ENCODE results near the gene RBM22.
A peak's percentile ranks its signal among the peaks of the same experiment; 100 is the strongest.

RBM22 gene

GRCh38 chr5:150672237-150672883, 28.5 kb downstream of the RBM22 start:
- DNase-seq (ENCODE audit: low spot score), result peak; percentile 23

GRCh38 chr5:150671509-150672236, 29.2 kb downstream of the RBM22 start:
- DNase-seq (ENCODE audit: low spot score), result no peak

- no peak for DNase-seq (ENCODE audit: low spot score)
These were observed 29.9 kb downstream of the RBM22 start for GRCh38 chr5:150670948-150671310.

GRCh38 chr5:150670275-150670947, 30.5 kb downstream of the RBM22 start:
- DNase-seq (ENCODE audit: low spot score), result no peak

- no peak for DNase-seq (ENCODE audit: low spot score)
These were observed 35.8 kb downstream of the RBM22 start for GRCh38 chr5:150665044-150665443.

- DNase-seq (ENCODE audit: low spot score), result no peak
These were observed 36.9 kb downstream of the RBM22 start for GRCh38 chr5:150663936-150664335.

GRCh38 chr5:150662731-150663516, 37.9 kb downstream of the RBM22 start:
- DNase-seq (ENCODE audit: low spot score), result no peak

GRCh38 chr5:150661821-150662596, 38.9 kb downstream of the RBM22 start:
- DNase-seq (ENCODE audit: low spot score), result no peak

- DNase-seq (ENCODE audit: low spot score), result no peak
These were observed 39.8 kb downstream of the RBM22 start, which contains the start of gene MYOZ3 for GRCh38 chr5:150661086-150661485. MYOZ3 (plus strand) TSS chr5:150661251; CDS start chr5:150662942, 1,691 bp downstream.

GRCh38 chr5:150660108-150660831, 40.6 kb downstream of the RBM22 start:
- DNase-seq (ENCODE audit: low spot score), result no peak

GRCh38 chr5:150659360-150660107, 41.3 kb downstream of the RBM22 start:
- no peak for DNase-seq (ENCODE audit: low spot score)

GRCh38 chr5:150658699-150659265, 42.1 kb downstream of the RBM22 start:
- DNase-seq (ENCODE audit: low spot score), result no peak

- DNase-seq (ENCODE audit: low spot score), result no peak
These were observed 42.7 kb downstream of the RBM22 start for GRCh38 chr5:150658121-150658520.

- peak; percentile 82 for DNase-seq (ENCODE audit: low spot score)
These were observed 44.4 kb downstream of the RBM22 start for GRCh38 chr5:150656191-150657132.

GRCh38 chr5:150655221-150655620, 45.6 kb downstream of the RBM22 start:
- DNase-seq (ENCODE audit: low spot score), result no peak

- DNase-seq (ENCODE audit: low spot score), result no peak
These were observed 46.9 kb downstream of the RBM22 start for GRCh38 chr5:150653762-150654556.

GRCh38 chr5:150653145-150653761, 47.6 kb downstream of the RBM22 start:
- no peak for DNase-seq (ENCODE audit: low spot score)
